HFFc6 (cell line): ENCODE measurements around the gene RBM23. TPM values are rescaled to one million over a fixed set of nuclear protein-coding genes. Genes with fewer than 3 reads are reported as not detected.

Experiments used
- DNase-seq: peaks from one replicate; pipeline ENCODE4 v3.0.0-alpha.2; 2018
- H3K27ac Mint-ChIP-seq: 2 replicates; pipeline ENCODE4 v1.8.0; 2020; ENCODE audit warnings: mild to moderate bottlenecking, mixed read lengths
- H3K27me3 Mint-ChIP-seq: 2 replicates; pipeline ENCODE4 v1.8.0; 2021; ENCODE audit warnings: mild to moderate bottlenecking, moderate library complexity, mixed read lengths; ENCODE audit not compliant: insufficient read depth
- H3K36me3 Mint-ChIP-seq: 2 replicates; pipeline ENCODE4 v1.8.0; 2021; ENCODE audit warnings: low read depth, mixed read lengths
- H3K4me1 Mint-ChIP-seq: 2 replicates; pipeline ENCODE4 v1.8.0; 2020; ENCODE audit warnings: low read depth, mixed read lengths
- H3K4me3 Mint-ChIP-seq: 2 replicates; pipeline ENCODE4 v1.8.0; 2020; ENCODE audit warnings: mild to moderate bottlenecking, moderate library complexity, mixed read lengths
- H3K9me3 Mint-ChIP-seq: 2 replicates; pipeline ENCODE4 v1.8.0; 2020; ENCODE audit warnings: mild to moderate bottlenecking, mixed read lengths
- total RNA-seq, 6 experiments: library from RNA; stranded (reverse); fragmentation: NEBNext Ultra II Directional; extraction: Animal tissue kit (Norgen Biotek cat#: 25700); gene quantifications; 2 replicates in 1 of 6; 3 replicates in 5 of 6; pipeline ENCODE4 v1.2.3, GENCODE V29; 2021
- TF ChIP-seq, protein P1 (sequence below): fragments of 200-600 bp; sonication (generic); IDR thresholded peaks from 2 replicates; pipeline ENCODE4 v1.5.0; 2021; ENCODE audit warnings: antibody characterized with exemption, mild to moderate bottlenecking

RBM23 gene
- total RNA-seq, 6 experiments from 2014 or later: 43.5 to 56.8 (median 52.2) TPM

DNA sequence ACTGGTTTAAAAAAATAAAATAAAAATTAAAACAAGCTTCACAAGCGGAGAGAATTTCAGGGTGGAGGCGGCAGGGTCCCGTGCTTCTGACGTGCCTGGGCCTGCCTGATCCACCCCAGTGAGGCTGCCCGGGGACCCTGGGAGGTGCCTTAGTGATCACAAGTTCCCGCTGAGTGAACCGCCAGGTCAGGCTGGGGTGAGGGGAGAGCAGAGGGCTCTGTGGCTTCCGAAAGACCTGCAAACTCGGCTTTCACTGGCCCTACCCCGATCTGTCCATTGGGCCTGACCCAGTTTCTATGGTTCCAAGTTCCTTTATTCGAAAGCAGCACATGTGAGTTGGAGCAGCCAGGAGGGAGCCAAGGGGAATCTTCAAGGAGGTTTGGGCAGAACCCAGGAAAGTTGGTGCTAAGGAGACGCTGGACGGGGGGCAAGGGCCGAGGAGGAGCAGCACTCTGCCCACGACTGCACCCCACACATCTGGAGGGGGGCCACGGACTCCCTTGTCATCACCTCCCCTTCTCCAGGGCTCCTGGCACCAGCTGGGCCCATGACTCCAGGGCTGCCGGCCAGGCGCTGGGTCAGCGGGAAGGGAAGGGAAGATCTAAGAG is 69.6 kb downstream of the RBM23 start:
- Mint-ChIP-seq H3K27ac (peak overlapping the region; percentile 100), H3K9me3 (no peaks in the 10 kb centered on the region), H3K27me3 (peaks cover 2% of the 10 kb centered on the region), H3K4me1 (peaks cover 77% of the 10 kb centered on the region), H3K4me3 (peak overlapping the region; percentile 59), H3K36me3 (peaks cover 18% of the 10 kb centered on the region)
- TF ChIP-seq, protein P1, sequence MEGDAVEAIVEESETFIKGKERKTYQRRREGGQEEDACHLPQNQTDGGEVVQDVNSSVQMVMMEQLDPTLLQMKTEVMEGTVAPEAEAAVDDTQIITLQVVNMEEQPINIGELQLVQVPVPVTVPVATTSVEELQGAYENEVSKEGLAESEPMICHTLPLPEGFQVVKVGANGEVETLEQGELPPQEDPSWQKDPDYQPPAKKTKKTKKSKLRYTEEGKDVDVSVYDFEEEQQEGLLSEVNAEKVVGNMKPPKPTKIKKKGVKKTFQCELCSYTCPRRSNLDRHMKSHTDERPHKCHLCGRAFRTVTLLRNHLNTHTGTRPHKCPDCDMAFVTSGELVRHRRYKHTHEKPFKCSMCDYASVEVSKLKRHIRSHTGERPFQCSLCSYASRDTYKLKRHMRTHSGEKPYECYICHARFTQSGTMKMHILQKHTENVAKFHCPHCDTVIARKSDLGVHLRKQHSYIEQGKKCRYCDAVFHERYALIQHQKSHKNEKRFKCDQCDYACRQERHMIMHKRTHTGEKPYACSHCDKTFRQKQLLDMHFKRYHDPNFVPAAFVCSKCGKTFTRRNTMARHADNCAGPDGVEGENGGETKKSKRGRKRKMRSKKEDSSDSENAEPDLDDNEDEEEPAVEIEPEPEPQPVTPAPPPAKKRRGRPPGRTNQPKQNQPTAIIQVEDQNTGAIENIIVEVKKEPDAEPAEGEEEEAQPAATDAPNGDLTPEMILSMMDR: no peak
- DNase-seq: no peak

DNA sequence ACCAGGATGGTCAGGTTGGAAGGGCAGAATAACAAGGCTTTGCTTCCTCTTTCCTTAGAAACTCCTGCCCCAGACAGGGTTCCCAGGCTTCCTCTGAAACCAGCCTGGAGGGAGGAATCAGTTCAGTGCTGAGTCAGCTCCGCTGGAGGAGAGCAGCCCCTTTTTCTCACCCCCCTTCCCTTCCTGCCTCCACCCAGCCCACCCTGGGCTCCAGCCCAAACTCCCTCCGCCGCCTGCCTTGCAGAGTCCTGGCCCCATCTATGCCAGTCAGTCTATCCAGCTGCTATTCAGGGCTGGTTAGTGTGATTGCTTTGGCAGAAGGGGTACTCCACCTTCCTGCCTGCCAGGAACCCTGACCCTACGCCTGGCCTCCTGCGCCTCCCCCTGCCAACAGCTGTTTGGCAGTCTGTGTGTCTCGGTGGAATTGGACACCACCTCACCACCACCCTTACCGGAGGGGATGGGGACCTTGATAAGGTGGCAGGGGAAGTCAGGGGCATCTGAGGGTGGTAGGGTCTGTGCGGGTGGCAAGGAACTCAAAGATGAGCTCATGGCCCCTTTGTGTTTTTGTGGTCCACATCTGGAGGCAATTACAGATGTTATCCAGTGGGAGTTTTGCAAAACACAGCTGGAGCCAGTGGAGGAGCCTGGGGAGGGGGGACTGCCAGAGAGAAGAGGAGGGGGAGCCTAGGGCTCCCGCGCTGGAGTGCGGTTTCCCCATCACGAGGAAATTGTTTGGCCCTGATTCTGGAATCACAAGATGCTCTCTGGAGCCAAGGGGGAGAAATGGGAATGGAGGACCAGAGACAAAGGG is 70.4 kb downstream of the RBM23 start:
- Mint-ChIP-seq H3K9me3 (no peaks in the 10 kb centered on the region), H3K36me3 (peaks cover 21% of the 10 kb centered on the region), H3K27me3 (peaks cover 2% of the 10 kb centered on the region), H3K4me3 (peak overlapping the region; percentile 59), H3K4me1 (peaks cover 77% of the 10 kb centered on the region), H3K27ac (peak overlapping the region; percentile 100)
- TF ChIP-seq, protein P1: no peak
- DNase-seq: peak; percentile 63

DNA sequence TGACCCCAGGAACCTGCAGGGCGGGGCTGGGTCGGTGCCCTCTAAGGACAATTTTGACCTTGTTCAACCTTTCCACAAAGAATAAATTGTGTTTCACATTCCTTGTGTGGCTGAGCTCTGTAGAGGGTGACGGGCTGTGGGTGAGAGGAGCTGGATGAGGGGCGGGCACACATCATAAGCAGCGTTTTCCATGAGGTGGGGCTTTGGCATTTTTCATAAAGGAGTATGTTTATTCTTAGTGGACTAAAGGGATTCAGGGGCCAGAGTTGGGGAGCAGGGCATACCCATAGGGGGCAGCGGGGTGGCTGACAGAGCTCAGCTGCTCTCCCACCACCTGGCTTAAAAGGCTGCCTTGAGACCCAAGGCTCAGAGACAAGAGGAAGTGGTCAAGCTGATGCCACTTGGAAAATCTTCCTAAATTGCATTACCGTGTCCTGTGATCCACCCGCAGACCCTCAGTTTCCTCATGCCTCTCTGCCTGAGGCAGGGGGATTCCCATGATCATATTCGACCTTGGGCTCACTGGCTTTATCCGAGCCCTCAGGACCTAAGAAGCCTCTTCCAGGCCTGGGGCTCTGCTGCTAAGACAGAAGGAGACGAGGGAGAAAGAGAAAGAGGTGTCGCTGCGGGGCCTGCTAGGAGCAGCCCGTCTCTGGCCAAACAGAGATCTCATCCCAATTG is 71.1 kb downstream of the RBM23 start:
- peaks cover 2% of the 10 kb centered on the region for H3K27me3 Mint-ChIP-seq
- TF ChIP-seq, protein P1: peak; percentile 62; the same call in 1 of the 2 replicates
- peaks cover 21% of the 10 kb centered on the region for H3K36me3 Mint-ChIP-seq
- peak overlapping the region; percentile 100 for H3K27ac Mint-ChIP-seq
- peak; percentile 59 for DNase-seq
- no peaks in the 10 kb centered on the region for H3K9me3 Mint-ChIP-seq
- peak overlapping the region; percentile 59 for H3K4me3 Mint-ChIP-seq
- H3K4me1 Mint-ChIP-seq: peaks cover 71% of the 10 kb centered on the region

DNA sequence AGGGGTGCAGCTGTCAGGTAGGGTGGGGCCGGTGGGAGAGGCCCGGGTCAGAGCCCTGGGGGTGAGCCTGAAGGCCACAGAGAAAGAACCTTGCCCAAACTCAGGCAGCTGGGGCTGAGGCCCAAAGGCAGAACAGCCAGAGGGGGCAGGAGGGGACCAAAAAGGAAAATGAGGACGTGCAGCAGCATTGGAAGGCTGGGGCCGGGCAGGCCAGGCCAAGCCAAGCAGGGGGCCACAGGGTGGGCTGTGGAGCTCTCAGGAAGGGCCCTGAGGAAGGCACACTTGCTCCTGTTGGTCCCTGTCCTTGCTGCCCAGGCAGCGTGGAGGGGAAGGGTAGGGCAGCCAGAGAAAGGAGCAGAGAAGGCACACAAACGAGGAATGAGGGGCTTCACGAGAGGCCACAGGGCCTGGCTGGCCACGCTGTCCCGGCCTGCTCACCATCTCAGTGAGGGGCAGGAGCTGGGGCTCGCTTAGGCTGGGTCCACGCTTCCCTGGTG is 72.1 kb downstream of the RBM23 start:
- Mint-ChIP-seq H3K36me3 (peaks cover 27% of the 10 kb centered on the region), H3K9me3 (no peaks in the 10 kb centered on the region), H3K27me3 (peaks cover 3% of the 10 kb centered on the region), H3K4me3 (peak overlapping the region; percentile 34; the same call in 1 of the 2 replicates), H3K27ac (peak overlapping the region; percentile 86), H3K4me1 (peaks cover 66% of the 10 kb centered on the region)
- no peak for DNase-seq
- TF ChIP-seq, protein P1: 0 out of 2 replicates have a peak, but pooled peaks have one; percentile 9

DNA sequence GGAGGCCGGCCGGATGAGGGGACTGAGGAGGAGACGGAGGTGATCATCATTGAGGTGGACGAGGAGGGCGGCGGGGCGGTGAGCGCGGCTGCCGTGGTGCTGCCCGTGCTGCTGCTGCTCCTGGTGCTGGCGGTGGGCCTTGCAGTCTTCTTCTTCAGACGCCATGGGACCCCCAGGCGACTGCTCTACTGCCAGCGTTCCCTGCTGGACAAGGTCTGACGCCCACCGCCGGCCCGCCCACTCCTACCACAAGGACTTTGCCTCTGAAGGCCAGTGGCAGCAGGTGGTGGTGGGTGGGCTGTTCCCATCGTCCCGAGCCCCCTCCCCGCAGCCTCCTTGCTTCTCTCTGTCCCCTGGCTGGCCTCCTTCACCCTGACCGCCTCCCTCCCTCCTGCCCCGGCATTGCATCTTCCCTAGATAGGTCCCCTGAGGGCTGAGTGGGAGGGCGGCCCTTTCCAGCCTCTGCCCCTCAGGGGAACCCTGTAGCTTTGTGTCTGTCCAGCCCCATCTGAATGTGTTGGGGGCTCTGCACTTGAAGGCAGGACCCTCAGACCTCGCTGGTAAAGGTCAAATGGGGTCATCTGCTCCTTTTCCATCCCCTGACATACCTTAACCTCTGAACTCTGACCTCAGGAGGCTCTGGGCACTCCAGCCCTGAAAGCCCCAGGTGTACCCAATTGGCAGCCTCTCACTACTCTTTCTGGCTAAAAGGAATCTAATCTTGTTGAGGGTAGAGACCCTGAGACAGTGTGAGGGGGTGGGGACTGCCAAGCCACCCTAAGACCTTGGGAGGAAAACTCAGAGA is 72.9 kb downstream of the RBM23 start:
- no peak for DNase-seq
- peaks cover 64% of the 10 kb centered on the region for H3K4me1 Mint-ChIP-seq
- no peak overlapping the region for H3K4me3 Mint-ChIP-seq
- no peaks in the 10 kb centered on the region for H3K9me3 Mint-ChIP-seq
- TF ChIP-seq, protein P1: no peak
- peaks cover 3% of the 10 kb centered on the region for H3K27me3 Mint-ChIP-seq
- peak overlapping the region; percentile 86 for H3K27ac Mint-ChIP-seq
- peaks cover 33% of the 10 kb centered on the region for H3K36me3 Mint-ChIP-seq
